NCI-H1930 (cell line): ENCODE results near the gene ANKRD12.
"Not testable (repeated sequence)": the region's sequence is repeated elsewhere in the genome, so short reads cannot be mapped to it uniquely, and the experiment has no call there.

Source experiments
- DNase-seq, 2 experiments: peaks; one replicate each; lab custom pipeline; 2025; lab: John Stamatoyannopoulos, UW

ANKRD12 gene

GRCh38 chr18:9146224-9146623 lies 9.6 kb downstream of the ANKRD12 start:
- no peak for DNase-seq

GRCh38 chr18:9147440-9148202 lies 11.0 kb downstream of the ANKRD12 start:
- peak in 1 of 2 experiments; percentile 5 for DNase-seq

- no peak for DNase-seq
These were observed 11.6 kb downstream of the ANKRD12 start for GRCh38 chr18:9148203-9148552.

GRCh38 chr18:9150121-9150520 lies 13.5 kb downstream of the ANKRD12 start:
- DNase-seq: no peak

GRCh38 chr18:9153256-9153655 lies 16.7 kb downstream of the ANKRD12 start:
- no peak for DNase-seq

GRCh38 chr18:9156604-9157249 lies 20.1 kb downstream of the ANKRD12 start:
- DNase-seq: no peak

- no peak for DNase-seq
These were observed 21.2 kb downstream of the ANKRD12 start for GRCh38 chr18:9157806-9158205.

GRCh38 chr18:9160014-9160413 lies 23.4 kb downstream of the ANKRD12 start:
- no peak for DNase-seq

GRCh38 chr18:9162663-9163062 lies 26.1 kb downstream of the ANKRD12 start:
- not testable (repeated sequence) for DNase-seq

- DNase-seq: not testable (repeated sequence)
These were observed 27.6 kb downstream of the ANKRD12 start for GRCh38 chr18:9164149-9164548.

GRCh38 chr18:9165883-9166282 lies 29.3 kb downstream of the ANKRD12 start:
- not testable (repeated sequence) for DNase-seq

- not testable (repeated sequence) for DNase-seq
These were observed 32.9 kb downstream of the ANKRD12 start for GRCh38 chr18:9169515-9169914.

GRCh38 chr18:9171919-9172318 lies 35.3 kb downstream of the ANKRD12 start:
- not testable (repeated sequence) for DNase-seq

GRCh38 chr18:9172506-9173127 lies 36.0 kb downstream of the ANKRD12 start:
- DNase-seq: no peak

- DNase-seq: no peak
These were observed 37.2 kb downstream of the ANKRD12 start for GRCh38 chr18:9173770-9174233.

- no peak for DNase-seq
These were observed 37.7 kb downstream of the ANKRD12 start for GRCh38 chr18:9174302-9174701.

- no peak for DNase-seq
These were observed 38.5 kb downstream of the ANKRD12 start for GRCh38 chr18:9175115-9175514.

- no peak for DNase-seq
These were observed 40.5 kb downstream of the ANKRD12 start for GRCh38 chr18:9177031-9177430.

- DNase-seq: no peak
These were observed 40.9 kb downstream of the ANKRD12 start for GRCh38 chr18:9177466-9177865.

- DNase-seq: no peak
These were observed 42.0 kb downstream of the ANKRD12 start for GRCh38 chr18:9178557-9178956.

- DNase-seq: no peak
These were observed 44.7 kb downstream of the ANKRD12 start for GRCh38 chr18:9181275-9181674.

GRCh38 chr18:9182852-9183399 lies 46.3 kb downstream of the ANKRD12 start:
- DNase-seq: no peak
